DMS 273 (cell line): Measurements from ENCODE around the gene LGR6.
"Not testable (repeated sequence)": the region's sequence is repeated elsewhere in the genome, so short reads cannot be mapped to it uniquely, and the experiment has no call there.

Source experiments
- DNase-seq: peaks from one replicate; lab custom pipeline; 2025; ENCODE audit not compliant: unreplicated experiment; lab: John Stamatoyannopoulos, UW

LGR6 gene

DNA sequence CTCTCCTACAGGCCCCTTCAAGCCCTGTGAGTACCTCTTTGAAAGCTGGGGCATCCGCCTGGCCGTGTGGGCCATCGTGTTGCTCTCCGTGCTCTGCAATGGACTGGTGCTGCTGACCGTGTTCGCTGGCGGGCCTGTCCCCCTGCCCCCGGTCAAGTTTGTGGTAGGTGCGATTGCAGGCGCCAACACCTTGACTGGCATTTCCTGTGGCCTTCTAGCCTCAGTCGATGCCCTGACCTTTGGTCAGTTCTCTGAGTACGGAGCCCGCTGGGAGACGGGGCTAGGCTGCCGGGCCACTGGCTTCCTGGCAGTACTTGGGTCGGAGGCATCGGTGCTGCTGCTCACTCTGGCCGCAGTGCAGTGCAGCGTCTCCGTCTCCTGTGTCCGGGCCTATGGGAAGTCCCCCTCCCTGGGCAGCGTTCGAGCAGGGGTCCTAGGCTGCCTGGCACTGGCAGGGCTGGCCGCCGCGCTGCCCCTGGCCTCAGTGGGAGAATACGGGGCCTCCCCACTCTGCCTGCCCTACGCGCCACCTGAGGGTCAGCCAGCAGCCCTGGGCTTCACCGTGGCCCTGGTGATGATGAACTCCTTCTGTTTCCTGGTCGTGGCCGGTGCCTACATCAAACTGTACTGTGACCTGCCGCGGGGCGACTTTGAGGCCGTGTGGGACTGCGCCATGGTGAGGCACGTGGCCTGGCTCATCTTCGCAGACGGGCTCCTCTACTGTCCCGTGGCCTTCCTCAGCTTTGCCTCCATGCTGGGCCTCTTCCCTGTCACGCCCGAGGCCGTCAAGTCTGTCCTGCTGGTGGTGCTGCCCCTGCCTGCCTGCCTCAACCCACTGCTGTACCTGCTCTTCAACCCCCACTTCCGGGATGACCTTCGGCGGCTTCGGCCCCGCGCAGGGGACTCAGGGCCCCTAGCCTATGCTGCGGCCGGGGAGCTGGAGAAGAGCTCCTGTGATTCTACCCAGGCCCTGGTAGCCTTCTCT lies 124.6 kb downstream of the LGR6 start:
- DNase-seq: no peak

DNA sequence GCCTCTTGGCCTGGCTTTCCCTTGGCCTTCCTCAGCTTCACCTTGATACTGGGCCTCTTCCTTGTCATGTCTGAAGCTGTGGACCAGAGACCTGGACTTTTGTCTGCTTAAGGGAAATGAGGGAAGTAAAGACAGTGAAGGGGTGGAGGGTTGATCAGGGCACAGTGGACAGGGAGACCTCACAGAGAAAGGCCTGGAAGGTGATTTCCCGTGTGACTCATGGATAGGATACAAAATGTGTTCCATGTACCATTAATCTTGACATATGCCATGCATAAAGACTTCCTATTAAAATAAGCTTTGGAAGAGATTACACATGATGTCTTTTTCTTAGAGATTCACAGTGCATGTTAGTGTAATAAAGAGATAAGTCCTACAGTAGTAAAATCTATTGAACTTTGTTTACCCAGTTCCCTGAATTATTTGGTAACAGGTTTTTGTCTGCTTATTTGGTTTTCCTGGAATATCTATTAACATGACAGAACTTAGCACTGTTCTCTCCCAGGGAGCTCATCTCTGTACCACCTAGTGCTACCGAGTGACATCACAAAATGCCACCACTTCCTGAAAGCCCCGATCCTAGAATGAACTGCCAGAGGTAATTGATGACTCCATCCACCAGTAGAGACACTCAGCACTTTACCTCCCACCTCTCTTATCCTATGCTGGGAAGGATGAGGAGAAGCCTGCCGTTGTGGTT lies 125.9 kb downstream of the LGR6 start:
- DNase-seq: no peak

DNA sequence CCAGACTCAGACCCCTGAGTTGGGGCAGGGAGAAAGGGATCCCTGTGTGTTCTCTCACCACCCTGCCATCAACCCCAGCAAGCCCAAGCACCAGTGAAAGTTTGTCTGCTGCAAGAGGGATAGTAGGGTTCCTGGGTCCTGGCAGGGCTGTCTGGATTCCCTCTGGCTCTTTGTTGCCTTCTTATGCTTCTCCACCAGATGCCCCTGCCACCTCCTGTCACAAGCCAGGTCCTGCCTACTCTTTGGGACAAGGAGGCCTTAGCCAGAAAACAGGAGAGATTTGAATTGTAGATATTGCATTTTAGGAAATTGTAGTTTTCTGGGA lies 126.4 kb downstream of the LGR6 start:
- DNase-seq: no peak

DNA sequence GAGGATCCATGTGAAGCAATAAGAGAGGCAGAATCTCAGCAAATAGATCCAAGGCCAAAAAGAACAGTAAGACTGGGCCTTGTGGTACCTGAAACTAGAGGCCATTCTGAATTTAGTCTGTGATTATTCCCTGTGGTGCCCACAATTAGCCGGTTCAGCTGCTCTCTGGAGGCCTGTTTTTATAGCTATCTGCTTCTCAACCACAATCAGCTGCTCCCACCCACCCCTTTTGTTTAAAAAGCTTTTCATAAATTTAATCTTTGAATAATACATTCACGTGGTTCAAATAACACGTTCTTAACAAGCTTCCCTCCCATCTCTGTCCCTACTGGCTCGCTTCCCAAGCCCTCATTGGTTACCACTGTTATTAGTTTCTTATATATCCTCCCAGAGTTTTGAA lies 130.1 kb downstream of the LGR6 start:
- DNase-seq: no peak

DNA sequence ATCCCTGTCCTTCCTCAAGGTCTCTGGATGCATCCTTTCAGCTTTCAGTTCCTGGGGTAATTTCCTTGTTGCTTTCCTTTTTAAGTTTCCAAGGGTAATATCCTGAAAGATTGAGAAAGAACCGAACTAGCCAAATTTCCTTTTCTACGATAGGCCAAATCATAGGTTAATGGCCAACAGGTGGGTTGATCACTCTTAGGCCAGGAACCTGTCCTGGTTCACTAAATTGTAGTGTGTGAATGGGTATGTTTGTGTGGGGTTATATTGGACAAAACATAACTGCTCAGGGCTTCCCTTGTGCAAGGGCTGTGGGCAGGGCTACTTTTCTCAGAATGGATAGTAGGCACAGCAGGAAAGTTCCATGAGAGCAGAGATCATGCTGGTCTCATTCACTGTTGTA lies 131.0 kb downstream of the LGR6 start:
- DNase-seq: no peak

- no peak for DNase-seq
Measured at GRCh38 chr1:202329891-202330290, 136.3 kb downstream of the LGR6 start.

- DNase-seq: no peak
Measured at GRCh38 chr1:202333861-202334260, 140.3 kb downstream of the LGR6 start.

- DNase-seq: peak; percentile 84
Measured at GRCh38 chr1:202343652-202344349, 150.2 kb downstream of the LGR6 start.

GRCh38 chr1:202348005-202348508 lies 154.5 kb downstream of the LGR6 start:
- no peak for DNase-seq

DNA sequence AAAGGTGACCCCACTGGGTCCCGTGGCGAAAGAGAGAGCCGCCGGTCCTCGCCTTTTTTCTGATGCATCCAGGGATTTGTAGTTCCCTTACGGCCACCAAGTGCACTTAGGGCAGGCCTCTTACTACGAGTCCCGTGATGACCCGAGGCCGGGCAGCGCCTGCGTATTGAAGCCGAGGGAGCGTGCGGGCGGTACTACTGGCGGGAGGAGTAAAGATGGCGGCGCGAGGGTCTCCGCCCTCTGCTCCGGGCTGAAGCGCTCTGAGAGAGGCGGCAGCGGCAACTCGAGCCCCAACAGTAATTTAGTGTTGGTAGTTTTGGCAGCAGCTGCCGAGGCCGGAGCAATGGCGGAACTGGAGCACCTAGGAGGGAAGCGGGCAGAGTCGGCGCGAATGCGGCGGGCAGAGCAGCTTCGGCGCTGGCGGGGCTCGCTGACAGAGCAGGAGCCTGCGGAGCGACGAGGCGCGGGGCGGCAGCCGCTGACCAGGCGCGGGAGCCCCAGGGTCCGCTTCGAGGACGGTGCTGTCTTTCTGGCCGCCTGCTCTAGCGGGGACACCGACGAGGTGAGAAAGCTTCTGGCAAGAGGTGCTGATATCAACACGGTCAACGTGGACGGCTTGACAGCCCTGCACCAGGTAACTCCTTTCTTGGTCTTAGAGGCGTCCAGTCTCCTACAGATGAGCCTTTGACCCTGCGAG lies 155.1 kb downstream of the LGR6 start, which contains the start of gene PPP1R12B:
PPP1R12B (plus strand) TSS at position 191 of the 697 bp plus-strand sequence; CDS start at position 344, 153 bp downstream.
- DNase-seq: peak; percentile 99

GRCh38 chr1:202349206-202349928 lies 155.8 kb downstream of the LGR6 start:
- peak; percentile 56 for DNase-seq

- peak; percentile 43 for DNase-seq
Measured at GRCh38 chr1:202351725-202352124, 158.1 kb downstream of the LGR6 start.

DNA sequence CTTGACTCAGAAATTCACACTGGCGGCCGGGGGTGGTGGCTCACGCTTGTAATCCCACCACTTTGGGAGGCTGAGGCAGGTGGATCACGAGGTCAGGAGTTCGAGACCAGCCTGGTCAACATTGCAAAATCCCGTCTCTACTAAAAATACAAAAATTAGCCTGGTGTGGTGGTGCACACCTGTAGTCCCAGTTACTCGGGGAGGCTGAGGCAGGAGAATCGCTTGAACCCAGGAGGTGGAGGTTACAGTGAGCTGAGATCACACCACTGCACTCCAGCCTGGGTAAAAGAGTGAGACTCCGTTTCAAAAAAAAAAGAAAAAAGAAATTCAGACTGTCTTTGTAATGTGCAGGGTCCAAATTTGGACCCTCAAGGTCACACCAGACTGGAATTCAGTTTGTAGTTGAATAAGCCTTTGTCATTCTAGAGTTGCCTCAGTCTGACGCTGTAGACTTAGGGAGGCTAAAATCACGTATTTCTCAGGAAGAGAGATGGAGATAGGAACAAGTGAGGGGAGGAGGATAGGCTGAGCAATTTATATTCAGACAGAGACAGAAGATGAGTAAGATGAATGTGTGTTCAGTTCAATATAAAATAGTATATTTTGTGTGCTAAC lies 159.1 kb downstream of the LGR6 start:
- DNase-seq: not testable (repeated sequence)

GRCh38 chr1:202355944-202356553 lies 162.4 kb downstream of the LGR6 start:
- DNase-seq: no peak

GRCh38 chr1:202357506-202357905 lies 163.9 kb downstream of the LGR6 start:
- peak; percentile 20 for DNase-seq

DNA sequence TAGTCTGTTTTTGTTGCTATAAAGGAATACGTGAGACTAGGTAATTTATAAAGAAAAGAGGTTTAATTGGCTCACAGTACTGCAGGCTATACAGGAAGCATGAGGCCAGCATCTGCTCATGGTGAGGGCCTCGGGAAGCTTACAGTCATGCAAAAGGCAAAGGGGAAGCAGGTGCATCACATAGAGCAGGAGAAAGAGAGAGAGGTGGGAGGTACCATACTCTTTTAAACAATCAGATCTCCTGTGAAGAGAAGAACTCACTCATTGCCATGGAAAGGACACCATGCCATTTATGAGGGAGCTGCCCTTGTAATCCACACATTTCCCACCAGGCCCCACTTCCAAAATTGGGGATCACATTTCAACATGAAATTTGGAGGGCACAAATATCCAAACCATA lies 167.6 kb downstream of the LGR6 start:
- DNase-seq: no peak

DNA sequence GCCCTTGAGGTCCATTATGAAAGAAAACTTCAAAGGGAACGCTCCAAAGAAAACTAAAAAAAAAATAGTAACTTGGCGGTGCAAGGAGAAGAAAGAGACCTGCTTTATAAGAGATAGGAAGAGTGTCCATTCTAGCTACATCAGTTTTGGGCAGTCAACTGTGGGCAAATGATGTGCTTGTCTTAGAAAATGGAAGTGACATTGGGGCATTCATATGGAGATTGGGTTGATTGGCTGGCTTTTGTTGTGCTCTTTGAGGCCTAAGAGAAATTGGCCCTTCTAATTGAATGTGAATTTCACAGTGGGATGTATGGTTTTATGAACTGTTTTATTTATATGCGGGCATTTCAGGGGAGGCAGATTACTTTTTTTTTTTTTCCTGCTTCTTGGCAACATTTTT lies 168.1 kb downstream of the LGR6 start:
- no peak for DNase-seq

GRCh38 chr1:202362212-202362611 lies 168.6 kb downstream of the LGR6 start:
- no peak for DNase-seq
